ENCODE results near the gene MARCHF3.

- TF ChIP-seq POLR2A (IDR thresholded peaks at IDR 0.05) (no peak), EP300 (IDR thresholded peaks at IDR 0.05) (no peak)
- TF ChIP-seq, protein P1, sequence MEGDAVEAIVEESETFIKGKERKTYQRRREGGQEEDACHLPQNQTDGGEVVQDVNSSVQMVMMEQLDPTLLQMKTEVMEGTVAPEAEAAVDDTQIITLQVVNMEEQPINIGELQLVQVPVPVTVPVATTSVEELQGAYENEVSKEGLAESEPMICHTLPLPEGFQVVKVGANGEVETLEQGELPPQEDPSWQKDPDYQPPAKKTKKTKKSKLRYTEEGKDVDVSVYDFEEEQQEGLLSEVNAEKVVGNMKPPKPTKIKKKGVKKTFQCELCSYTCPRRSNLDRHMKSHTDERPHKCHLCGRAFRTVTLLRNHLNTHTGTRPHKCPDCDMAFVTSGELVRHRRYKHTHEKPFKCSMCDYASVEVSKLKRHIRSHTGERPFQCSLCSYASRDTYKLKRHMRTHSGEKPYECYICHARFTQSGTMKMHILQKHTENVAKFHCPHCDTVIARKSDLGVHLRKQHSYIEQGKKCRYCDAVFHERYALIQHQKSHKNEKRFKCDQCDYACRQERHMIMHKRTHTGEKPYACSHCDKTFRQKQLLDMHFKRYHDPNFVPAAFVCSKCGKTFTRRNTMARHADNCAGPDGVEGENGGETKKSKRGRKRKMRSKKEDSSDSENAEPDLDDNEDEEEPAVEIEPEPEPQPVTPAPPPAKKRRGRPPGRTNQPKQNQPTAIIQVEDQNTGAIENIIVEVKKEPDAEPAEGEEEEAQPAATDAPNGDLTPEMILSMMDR (IDR thresholded peaks at IDR 0.05) = no peak
Measured at GRCh38 chr5:126871441-126871840, 158.9 kb downstream of the MARCHF3 start.
